HepG2 (cell line): Measurements from ENCODE around the gene ITM2B. TPM values are rescaled to one million over a fixed set of nuclear protein-coding genes. Genes with fewer than 3 reads are reported as not detected.

Experiments
- ATAC-seq: fragments of 200-7000 bp; cut with Tn5 transposase; 3 replicates; pipeline ENCODE4 v1.9.1; 2020; ENCODE audit warnings: mild to moderate bottlenecking, moderate library complexity
- BruUV-seq: library from RNA; stranded (reverse); fragments of 400-500 nt; replicated peaks from 2 replicates; lab custom pipeline; 2021; lab: Mats Ljungman, UMichigan
- CTCF ChIA-PET: fragments of 300-600 bp; formaldehyde crosslinking; extraction: SDS; loops from one replicate; lab custom pipeline; 2021; ENCODE audit warnings: low total read pairs, inconsistent platforms, low intra/inter-chr PET ratio; lab: Yijun Ruan, JAX
- POLR2A ChIA-PET: fragments of 350-600 bp; sonication (Branson Sonifier 250); formaldehyde crosslinking; loops from one replicate; lab custom pipeline; 2020; ENCODE audit warnings: antibody characterized with exemption, inconsistent platforms; lab: Yijun Ruan, JAX
- DNase-seq: peaks from one replicate; pipeline ENCODE4 v3.0.0-alpha.2; 2015; ENCODE audit warnings: low spot score
- FAIRE-seq: peaks from 3 replicates; lab custom pipeline; 2011; peaks lifted over from hg19 to GRCh38; lab: Jason Lieb, UNC
- H2AFZ ChIP-seq: one replicate; pipeline ENCODE4 v1.6.1; 2011; ENCODE audit warnings: low read length, inconsistent platforms
- H3K27ac ChIP-seq: fragments of 300-600 bp; 3 replicates; pipeline ENCODE4 v1.8.0; 2011; ENCODE audit warnings: mixed run types, mild to moderate bottlenecking, mixed read lengths, low read length, inconsistent platforms; ENCODE audit not compliant: insufficient read depth; ENCODE audit errors: extremely low read length
- H3K27me3 ChIP-seq, 2 experiments: fragments of 200-600 bp in 1 of 2; 2 replicates in 1 of 2; 3 replicates in 1 of 2; pipeline versions ENCODE4 v1.6.0 to v1.8.0; 2011; ENCODE audit warnings: low read length in 2 of 2, mild to moderate bottlenecking in 2 of 2, moderate library complexity in 2 of 2, inconsistent platforms in 1 of 2; ENCODE audit not compliant: insufficient read depth in 2 of 2, control insufficient read depth in 1 of 2
- H3K36me3 ChIP-seq, 2 experiments: fragments of 200-600 bp in 1 of 2; replicated peaks in 1 of 2; 2 replicates in 1 of 2; 3 replicates in 1 of 2; pipeline versions ENCODE4 v1.5.1 to v1.8.0; 2011; ENCODE audit warnings: low read length in 2 of 2, inconsistent platforms in 1 of 2; ENCODE audit not compliant: insufficient read depth in 2 of 2, control insufficient read depth in 1 of 2
- H3K4me1 ChIP-seq: 2 replicates; pipeline ENCODE4 v1.5.1; 2012; ENCODE audit warnings: low read length, inconsistent platforms; ENCODE audit not compliant: insufficient read depth
- H3K4me2 ChIP-seq: 2 replicates; pipeline ENCODE4 v1.6.0; 2011; ENCODE audit warnings: low read depth, low read length, inconsistent platforms
- H3K4me3 ChIP-seq, 3 experiments: fragments of 200-600 bp in 1 of 3; sonication (generic), shearing (Covaris generic) in 1 of 3; replicated peaks in 1 of 3; 2 replicates each; pipeline ENCODE4 v1.5.1; 2011 to 2016; ENCODE audit warnings: low read length in 3 of 3, inconsistent platforms in 2 of 3, low read depth in 2 of 3, mild to moderate bottlenecking in 2 of 3, control low read depth in 1 of 3, mixed read lengths in 1 of 3; ENCODE audit not compliant: insufficient read depth in 1 of 3
- H3K79me2 ChIP-seq: one replicate; pipeline ENCODE4 v1.6.1; 2011; ENCODE audit warnings: low read length, inconsistent platforms; ENCODE audit not compliant: insufficient read depth
- H3K9ac ChIP-seq: 2 replicates; pipeline ENCODE4 v1.6.0; 2011; ENCODE audit warnings: mild to moderate bottlenecking, low read depth, low read length, inconsistent platforms; ENCODE audit not compliant: insufficient read depth
- H3K9me3 ChIP-seq: 2 replicates; pipeline ENCODE4 v1.5.1; 2012; ENCODE audit warnings: mild to moderate bottlenecking, low read length
- H4K20me1 ChIP-seq: 2 replicates; pipeline ENCODE4 v1.6.0; 2011; ENCODE audit warnings: inconsistent platforms, mild to moderate bottlenecking, low read length, moderate library complexity; ENCODE audit not compliant: insufficient read depth
- NKX3-1 ChIP-seq: sonication (generic); formaldehyde crosslinking; IDR thresholded peaks from 2 replicates; pipeline ENCODE4 v1.5.0; 2020; ENCODE audit warnings: missing genetic modification reagents
- RFX3 ChIP-seq: IDR thresholded peaks from 2 replicates; pipeline ENCODE4 v1.6.1; 2016; ENCODE audit warnings: missing biosample characterization, missing genetic modification reagents
- STAT5B ChIP-seq: sonication (generic); formaldehyde crosslinking; IDR thresholded peaks from 2 replicates; pipeline ENCODE4 v1.4.0; 2020; ENCODE audit warnings: missing genetic modification reagents
- ZNF232 ChIP-seq: sonication (generic); formaldehyde crosslinking; IDR thresholded peaks from 2 replicates; pipeline ENCODE4 v1.4.0; 2020; ENCODE audit warnings: missing genetic modification reagents, borderline replicate concordance
- WGBS: methylation state at CpG from one replicate; pipeline ENCODE4 v1.1.6; 2017; ENCODE audit warnings: low lambda C conversion rate; 5-methylcytosine and 5-hydroxymethylcytosine counted together
- in situ Hi-C: cut with HindIII; loops from 2 replicates; pipeline ENCODE4 v1.10.0; 2017; ENCODE audit warnings: low pct_unique_long_range_greater_than_20kb; ENCODE audit not compliant: extremely low pct_ligation_motif_present
- intact Hi-C: fragments of 100-400 bp; cut with micrococcal nuclease; formaldehyde crosslinking; loops from one replicate; pipeline ENCODE4 v1.10.0; 2022; ENCODE audit not compliant: unreplicated experiment
- polyA plus RNA-seq, 8 experiments: library from polyadenylated mRNA; depleted of rRNA in 3 of 8; stranded (reverse) in 7 of 8; unstranded in 1 of 8; fragments of >200 nt; fragmentation: Illumina TruSeq in 4 of 8; extraction: Trizol in 4 of 8; gene quantifications; 2 replicates each; pipeline versions ENCODE4 v1.2.1 to v1.2.3, GENCODE V29; 2011 to 2016; ENCODE audit warnings: low read depth in 4 of 8, missing spikeins in 1 of 8, mixed read lengths in 1 of 8; ENCODE audit not compliant: insufficient read depth in 1 of 8
- total RNA-seq, 5 experiments: library from RNA; depleted of rRNA; stranded (reverse); fragments of >200 nt; fragmentation: Illumina TruSeq; extraction: Trizol; gene quantifications; 2 replicates each; pipeline ENCODE4 v1.2.3, GENCODE V29; 2016; ENCODE audit warnings: low read depth in 1 of 5
- TF ChIP-seq, protein P1 (sequence below): sonication (generic); formaldehyde crosslinking; IDR thresholded peaks from 2 replicates; pipeline ENCODE4 v1.5.0; 2020; ENCODE audit warnings: mild to moderate bottlenecking, missing genetic modification reagents

ITM2B gene
- total and polyA plus RNA-seq, 2 of the 13 experiments (the other 11 are each of a cell fraction or from before 2014, with no cell fraction given): 158 to 373 TPM

DNA sequence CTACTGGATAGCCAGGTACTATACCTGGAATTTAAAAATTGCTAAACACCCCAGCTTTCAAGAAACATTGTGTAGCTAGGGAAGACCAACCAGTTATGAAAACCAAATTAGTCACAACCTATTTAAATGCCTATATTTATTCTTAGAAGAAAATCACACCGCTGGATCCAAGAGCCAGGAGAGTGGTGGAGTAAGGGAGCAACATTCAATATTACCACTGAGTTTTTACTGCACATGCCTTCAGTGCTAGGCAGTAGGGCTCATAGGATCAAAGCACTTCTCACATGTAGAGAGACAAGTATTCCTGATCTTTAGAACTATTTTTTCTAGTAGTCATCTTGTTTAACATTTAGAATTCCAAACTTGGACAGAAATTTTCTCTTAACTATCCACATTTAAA, 11.2 kb downstream of the ITM2B start:
- peaks cover 44% of the 10 kb centered on the region for H3K4me1 ChIP-seq
- in situ Hi-C loops (no loop called here), intact Hi-C loops (no loop called here)
- TF ChIP-seq RFX3 (CRISPR knock-in tag): no peak
- TF ChIP-seq STAT5B: no peak
- TF ChIP-seq, protein P1, sequence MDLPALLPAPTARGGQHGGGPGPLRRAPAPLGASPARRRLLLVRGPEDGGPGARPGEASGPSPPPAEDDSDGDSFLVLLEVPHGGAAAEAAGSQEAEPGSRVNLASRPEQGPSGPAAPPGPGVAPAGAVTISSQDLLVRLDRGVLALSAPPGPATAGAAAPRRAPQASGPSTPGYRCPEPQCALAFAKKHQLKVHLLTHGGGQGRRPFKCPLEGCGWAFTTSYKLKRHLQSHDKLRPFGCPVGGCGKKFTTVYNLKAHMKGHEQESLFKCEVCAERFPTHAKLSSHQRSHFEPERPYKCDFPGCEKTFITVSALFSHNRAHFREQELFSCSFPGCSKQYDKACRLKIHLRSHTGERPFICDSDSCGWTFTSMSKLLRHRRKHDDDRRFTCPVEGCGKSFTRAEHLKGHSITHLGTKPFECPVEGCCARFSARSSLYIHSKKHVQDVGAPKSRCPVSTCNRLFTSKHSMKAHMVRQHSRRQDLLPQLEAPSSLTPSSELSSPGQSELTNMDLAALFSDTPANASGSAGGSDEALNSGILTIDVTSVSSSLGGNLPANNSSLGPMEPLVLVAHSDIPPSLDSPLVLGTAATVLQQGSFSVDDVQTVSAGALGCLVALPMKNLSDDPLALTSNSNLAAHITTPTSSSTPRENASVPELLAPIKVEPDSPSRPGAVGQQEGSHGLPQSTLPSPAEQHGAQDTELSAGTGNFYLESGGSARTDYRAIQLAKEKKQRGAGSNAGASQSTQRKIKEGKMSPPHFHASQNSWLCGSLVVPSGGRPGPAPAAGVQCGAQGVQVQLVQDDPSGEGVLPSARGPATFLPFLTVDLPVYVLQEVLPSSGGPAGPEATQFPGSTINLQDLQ (CRISPR knock-in tag): no peak
- ChIA-PET CTCF (no interaction called here), POLR2A (no interaction called here)
- H3K27me3 ChIP-seq: no peaks in the 10 kb centered on the region
- 86% methylated on average over 1 of the region's 1 CpG for WGBS
- H3K4me3 ChIP-seq: no peak overlapping the region
- FAIRE-seq (no peak), DNase-seq (no peak), ATAC-seq (peak; percentile 65; the same call in 1 of the 3 replicates)
- no TSS peak for BruUV-seq
- peaks cover 0 to 3% of the 10 kb centered on the region in 2 experiments; a peak in 1 of 5 replicates for H3K36me3 ChIP-seq
- H3K9ac ChIP-seq: no peak overlapping the region
- H3K4me2 ChIP-seq: no peak overlapping the region
- no peak overlapping the region for H2AFZ ChIP-seq
- H4K20me1 ChIP-seq: peaks cover 4% of the 10 kb centered on the region; the same call in 1 of the 2 replicates
- H3K79me2 ChIP-seq: peaks cover 70% of the 10 kb centered on the region
- H3K27ac ChIP-seq: no peak overlapping the region
- no peaks in the 10 kb centered on the region for H3K9me3 ChIP-seq

GRCh38 chr13:48246102-48246501, 13.1 kb downstream of the ITM2B start:
- H3K9me3 ChIP-seq: no peaks in the 10 kb centered on the region
- peaks cover 4% of the 10 kb centered on the region; the same call in 1 of the 2 replicates for H4K20me1 ChIP-seq
- peaks cover 31% of the 10 kb centered on the region for H3K4me1 ChIP-seq
- FAIRE-seq (no peak), DNase-seq (no peak), ATAC-seq (no peak; the same call in 2 of the 3 replicates)
- BruUV-seq: TSS peak; percentile 4
- H3K79me2 ChIP-seq: peaks cover 59% of the 10 kb centered on the region
- H3K4me3 ChIP-seq: no peak overlapping the region
- intact Hi-C loops: no loop called here
- in situ Hi-C loops: no loop called here
- no peaks in the 10 kb centered on the region for H3K36me3 ChIP-seq
- no peak overlapping the region for H3K27ac ChIP-seq
- H3K4me2 ChIP-seq: no peak overlapping the region
- TF ChIP-seq NKX3-1 (CRISPR knock-in tag) (0 out of 2 replicates have a peak, but pooled peaks have one; percentile 34), ZNF232 (CRISPR knock-in tag) (no peak)
- TF ChIP-seq, all 625 proteins: peak for 1
- H3K27me3 ChIP-seq: no peaks in the 10 kb centered on the region
- 90% methylated on average over 2 of the region's 2 CpGs for WGBS
- ChIA-PET CTCF (no interaction called here), POLR2A (interaction anchor here (3.0 kb wide), 1 partner anchor 14 kb away, joined by 8 read pairs; the partner anchor contains the start of gene ITM2B)
- no peak overlapping the region for H3K9ac ChIP-seq
- no peak overlapping the region for H2AFZ ChIP-seq
